Fibroblast of lung (primary cell): ENCODE data around the gene UBE2M. TPM values are rescaled to one million over a fixed set of nuclear protein-coding genes. Genes with fewer than 3 reads are reported as not detected.
"Not testable (repeated sequence)": the region's sequence is repeated elsewhere in the genome, so short reads cannot be mapped to it uniquely, and the experiment has no call there.

ENCODE experiments used
- DNase-seq, 2 donors: peaks; one replicate each; pipeline versions ENCODE4 v3.0.0 to v3.0.0-alpha.2; 2010; ENCODE audit warnings: low read depth in 2 of 2
- H2AFZ ChIP-seq: 2 replicates; pipeline ENCODE4 v1.5.1; 2012; ENCODE audit warnings: low read length, control low read depth, inconsistent platforms
- H3K27ac ChIP-seq: 2 replicates; pipeline ENCODE4 v1.5.1; 2011; ENCODE audit warnings: low read length, control low read depth; ENCODE audit not compliant: insufficient read depth
- H3K27me3 ChIP-seq: 2 replicates; pipeline ENCODE4 v1.5.1; 2011; ENCODE audit warnings: mild to moderate bottlenecking, low read length; ENCODE audit not compliant: control insufficient read depth, insufficient read depth
- H3K36me3 ChIP-seq: 2 replicates; pipeline ENCODE4 v1.5.1; 2011; ENCODE audit warnings: low read length; ENCODE audit not compliant: control insufficient read depth, insufficient read depth
- H3K4me1 ChIP-seq: 2 replicates; pipeline ENCODE4 v1.5.1; 2011; ENCODE audit warnings: low read length; ENCODE audit not compliant: control insufficient read depth, insufficient read depth; ENCODE audit errors: extremely low read depth
- H3K4me2 ChIP-seq: 2 replicates; pipeline ENCODE4 v1.5.1; 2011; ENCODE audit warnings: low read length, control low read depth; ENCODE audit not compliant: insufficient read depth; ENCODE audit errors: extremely low read depth
- H3K4me3 ChIP-seq, 4 experiments: fragments of 200-600 bp in 1 of 4; sonication (generic) in 1 of 4; replicated peaks in 1 of 4; 2 replicates each; pipeline ENCODE4 v1.5.1; 2011 to 2016; ENCODE audit warnings: low read length in 4 of 4, low read depth in 3 of 4, mild to moderate bottlenecking in 3 of 4, control low read depth in 2 of 4, inconsistent platforms in 1 of 4, mixed read lengths in 1 of 4; ENCODE audit not compliant: insufficient read depth in 1 of 4; ENCODE audit errors: control extremely low read depth in 1 of 4
- H3K79me2 ChIP-seq: 2 replicates; pipeline ENCODE4 v1.5.1; 2012; ENCODE audit warnings: mild to moderate bottlenecking, low read length, inconsistent platforms; ENCODE audit not compliant: control insufficient read depth, insufficient read depth
- H3K9ac ChIP-seq: 2 replicates; pipeline ENCODE4 v1.5.1; 2011; ENCODE audit warnings: mild to moderate bottlenecking, low read length, control low read depth; ENCODE audit not compliant: insufficient read depth
- H3K9me3 ChIP-seq: 2 replicates; pipeline ENCODE4 v1.5.1; 2012; ENCODE audit warnings: low read depth, low read length; ENCODE audit not compliant: control insufficient read depth, insufficient read depth
- H4K20me1 ChIP-seq: 2 replicates; pipeline ENCODE4 v1.5.1; 2011; ENCODE audit warnings: low read length; ENCODE audit not compliant: control insufficient read depth, insufficient read depth; ENCODE audit errors: extremely low read depth
- EZH2 ChIP-seq: IDR thresholded peaks from 2 replicates; pipeline ENCODE4 v1.5.1; 2012; ENCODE audit warnings: low read length, control low read depth, mild to moderate bottlenecking; ENCODE audit errors: missing control alignments
- polyA plus RNA-seq, 2 donors: library from polyadenylated mRNA; depleted of rRNA in 1 of 2; stranded (reverse) in 1 of 2; unstranded in 1 of 2; fragments of >200 nt; gene quantifications; 2 replicates each; pipeline ENCODE4 v1.2.1, GENCODE V29; 2011 to 2012; ENCODE audit warnings: missing spikeins in 1 of 2
- total RNA-seq: library from RNA; depleted of rRNA; stranded (reverse); fragments of >200 nt; gene quantifications from 2 replicates; pipeline ENCODE4 v1.2.1, GENCODE V29; 2014
- TF ChIP-seq, protein P1 (sequence below), 2 donors: IDR thresholded peaks in 1 of 2; conservative IDR thresholded peaks in 1 of 2; 1 replicate in 1 of 2; 2 replicates in 1 of 2; pipeline ENCODE4 v1.5.1; 2011 to 2012; ENCODE audit warnings: low read length in 2 of 2, control low read depth in 1 of 2, inconsistent platforms in 1 of 2, low read depth in 1 of 2, mild to moderate bottlenecking in 1 of 2

UBE2M gene
- total and polyA plus RNA-seq, 2 donors (not counting 1 experiment from before 2014, with no cell fraction given) = 73.6 to 73.7 TPM

DNA sequence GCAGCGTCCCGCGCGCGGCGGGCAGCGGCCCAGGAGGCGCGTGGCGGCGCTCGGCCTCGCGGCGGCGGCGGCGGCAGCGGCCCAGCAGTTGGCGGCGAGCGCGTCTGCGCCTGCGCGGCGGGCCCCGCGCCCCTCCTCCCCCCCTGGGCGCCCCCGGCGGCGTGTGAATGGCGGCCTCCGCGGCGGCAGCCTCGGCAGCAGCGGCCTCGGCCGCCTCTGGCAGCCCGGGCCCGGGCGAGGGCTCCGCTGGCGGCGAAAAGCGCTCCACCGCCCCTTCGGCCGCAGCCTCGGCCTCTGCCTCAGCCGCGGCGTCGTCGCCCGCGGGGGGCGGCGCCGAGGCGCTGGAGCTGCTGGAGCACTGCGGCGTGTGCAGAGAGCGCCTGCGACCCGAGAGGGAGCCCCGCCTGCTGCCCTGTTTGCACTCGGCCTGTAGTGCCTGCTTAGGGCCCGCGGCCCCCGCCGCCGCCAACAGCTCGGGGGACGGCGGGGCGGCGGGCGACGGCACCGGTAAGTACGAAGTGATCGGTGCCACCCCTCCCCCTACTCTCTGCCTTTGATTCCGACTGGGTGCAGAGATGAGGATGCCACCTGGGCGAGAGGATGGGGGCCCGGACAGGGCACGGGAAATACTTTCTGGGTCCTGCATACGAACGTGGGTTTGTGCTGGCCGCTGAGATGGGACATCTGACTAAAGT, 13.7 kb downstream of the UBE2M start:
- H3K27me3 ChIP-seq = no peaks in the 10 kb centered on the region
- peak overlapping the region; percentile 85 for H3K9ac ChIP-seq
- peak overlapping the region; percentile 90 to 96 (median 94) for H3K4me3 ChIP-seq
- no peaks in the 10 kb centered on the region for H3K9me3 ChIP-seq
- H4K20me1 ChIP-seq = peaks cover 7% of the 10 kb centered on the region
- peak overlapping the region; percentile 72 for H3K4me2 ChIP-seq
- H3K4me1 ChIP-seq = peaks cover 9% of the 10 kb centered on the region
- no peak overlapping the region for H2AFZ ChIP-seq
- peaks cover 50% of the 10 kb centered on the region for H3K79me2 ChIP-seq
- peak overlapping the region; percentile 96 for H3K27ac ChIP-seq
- TF ChIP-seq, protein P1, sequence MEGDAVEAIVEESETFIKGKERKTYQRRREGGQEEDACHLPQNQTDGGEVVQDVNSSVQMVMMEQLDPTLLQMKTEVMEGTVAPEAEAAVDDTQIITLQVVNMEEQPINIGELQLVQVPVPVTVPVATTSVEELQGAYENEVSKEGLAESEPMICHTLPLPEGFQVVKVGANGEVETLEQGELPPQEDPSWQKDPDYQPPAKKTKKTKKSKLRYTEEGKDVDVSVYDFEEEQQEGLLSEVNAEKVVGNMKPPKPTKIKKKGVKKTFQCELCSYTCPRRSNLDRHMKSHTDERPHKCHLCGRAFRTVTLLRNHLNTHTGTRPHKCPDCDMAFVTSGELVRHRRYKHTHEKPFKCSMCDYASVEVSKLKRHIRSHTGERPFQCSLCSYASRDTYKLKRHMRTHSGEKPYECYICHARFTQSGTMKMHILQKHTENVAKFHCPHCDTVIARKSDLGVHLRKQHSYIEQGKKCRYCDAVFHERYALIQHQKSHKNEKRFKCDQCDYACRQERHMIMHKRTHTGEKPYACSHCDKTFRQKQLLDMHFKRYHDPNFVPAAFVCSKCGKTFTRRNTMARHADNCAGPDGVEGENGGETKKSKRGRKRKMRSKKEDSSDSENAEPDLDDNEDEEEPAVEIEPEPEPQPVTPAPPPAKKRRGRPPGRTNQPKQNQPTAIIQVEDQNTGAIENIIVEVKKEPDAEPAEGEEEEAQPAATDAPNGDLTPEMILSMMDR (conservative IDR thresholded peaks at IDR 0.05 in 1 of 2, IDR thresholded peaks at IDR 0.05 in 1 of 2; ENCODE audit: low read depth in 1 of 2, low read length in 2 of 2) = no peak
- TF ChIP-seq EZH2 = no peak
- peak; percentile 32 to 52 for DNase-seq
- H3K36me3 ChIP-seq = peaks cover 27% of the 10 kb centered on the region

DNA sequence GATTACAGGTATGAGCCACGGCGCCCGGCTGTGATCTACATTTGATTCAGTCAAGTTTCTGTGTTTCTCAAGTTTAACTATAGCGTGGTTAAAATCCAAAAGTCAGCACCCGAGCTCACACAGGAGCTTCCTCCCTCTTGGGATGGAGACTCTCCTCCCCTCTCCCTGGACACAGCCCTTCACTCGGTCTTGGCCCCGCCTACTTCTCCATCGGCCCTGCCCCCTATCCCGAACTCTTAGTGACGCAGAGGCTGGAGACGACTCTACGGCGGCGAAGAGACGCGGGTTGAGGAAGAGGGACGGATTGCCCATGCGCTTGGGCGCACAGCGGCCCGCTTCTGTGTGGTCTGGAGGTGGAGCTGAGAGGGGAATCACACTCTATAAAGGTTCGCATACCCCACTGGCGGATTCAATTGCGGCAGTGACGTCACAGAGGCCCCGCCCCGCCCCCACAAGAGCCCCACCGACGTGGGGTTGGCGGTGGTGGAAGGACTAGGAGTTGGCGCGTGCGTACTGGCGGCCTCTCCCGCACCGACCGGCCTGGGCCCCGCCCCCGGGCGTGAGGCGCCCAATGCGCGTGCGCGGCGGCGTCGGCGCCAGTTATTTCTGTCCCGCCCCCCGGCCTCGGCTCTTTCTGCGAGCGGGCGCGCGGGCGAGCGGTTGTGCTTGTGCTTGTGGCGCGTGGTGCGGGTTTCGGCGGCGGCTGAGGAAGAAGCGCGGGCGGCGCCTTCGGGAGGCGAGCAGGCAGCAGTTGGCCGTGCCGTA, 14.4 kb downstream of the UBE2M start, which contains the start of gene TRIM28:
TSS of gene TRIM28 (plus strand) at position 239 of the 765 bp plus-strand sequence. CDS start 694 bp downstream, outside the sequence.
- peak within 1 kb of the TSS; percentile 75 for H3K4me2 ChIP-seq
- peak within 1 kb of the TSS; percentile 85 for H3K9ac ChIP-seq
- H3K79me2 ChIP-seq = peaks cover 43% of the 10 kb centered on the region
- DNase-seq = peak; percentile 99
- H3K9me3 ChIP-seq = no peaks in the 10 kb centered on the region
- no peak for TF ChIP-seq EZH2
- TF ChIP-seq, protein P1 (conservative IDR thresholded peaks at IDR 0.05 in 1 of 2, IDR thresholded peaks at IDR 0.05 in 1 of 2; ENCODE audit: low read depth in 1 of 2, low read length in 2 of 2) = no peak
- H3K27ac ChIP-seq = peak within 1 kb of the TSS; percentile 96
- H3K36me3 ChIP-seq = peaks cover 20% of the 10 kb centered on the region
- H3K4me3 ChIP-seq = peak within 1 kb of the TSS; percentile 90 to 96 (median 94)
- peak within 1 kb of the TSS; percentile 73 for H2AFZ ChIP-seq
- peaks cover 7% of the 10 kb centered on the region for H4K20me1 ChIP-seq
- H3K4me1 ChIP-seq = peaks cover 9% of the 10 kb centered on the region
- H3K27me3 ChIP-seq = peaks cover 6% of the 10 kb centered on the region

DNA sequence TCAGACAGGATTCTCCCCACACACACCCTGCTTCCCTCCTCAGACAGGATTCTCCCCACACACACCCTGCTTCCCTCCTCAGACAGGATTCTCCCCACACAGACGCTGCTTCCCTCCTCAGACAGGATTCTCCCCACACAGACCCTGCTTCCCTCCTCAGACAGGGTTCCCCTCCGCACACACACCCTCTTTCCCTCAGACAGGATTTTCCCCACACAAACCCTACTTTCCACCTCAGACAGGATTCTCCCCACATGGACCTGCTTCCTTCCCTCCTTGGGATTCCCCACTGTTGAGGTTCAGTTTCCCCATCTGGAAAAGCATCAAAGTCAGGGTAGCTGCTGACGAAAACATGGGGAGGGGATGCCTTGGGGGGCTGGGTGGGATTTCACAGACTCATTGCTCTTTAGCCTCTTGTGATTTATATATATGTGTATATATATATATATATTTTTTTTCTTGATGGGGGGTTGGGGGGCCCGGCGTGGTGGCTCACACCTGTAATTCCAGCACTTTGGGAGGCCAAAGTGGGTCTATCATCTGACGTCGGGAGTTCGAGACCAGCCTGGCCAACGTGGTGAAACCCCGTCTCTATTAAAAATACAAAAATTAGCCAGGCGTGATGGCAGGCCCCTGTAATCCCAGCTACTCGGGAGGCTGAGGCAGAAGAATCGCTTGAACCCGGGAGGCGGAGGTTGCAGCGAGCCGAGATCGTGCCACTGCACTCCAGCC, 15.6 kb downstream of the UBE2M start:
- peaks cover 32% of the 10 kb centered on the region for H3K79me2 ChIP-seq
- not testable (repeated sequence) for DNase-seq, H3K9me3 ChIP-seq, H4K20me1 ChIP-seq, H3K4me1 ChIP-seq, H2AFZ ChIP-seq, H3K4me3 ChIP-seq, H3K4me2 ChIP-seq, H3K9ac ChIP-seq
- peaks cover 18% of the 10 kb centered on the region for H3K27me3 ChIP-seq
- H3K27ac ChIP-seq = peak overlapping the region; percentile 96
- peaks cover 11% of the 10 kb centered on the region for H3K36me3 ChIP-seq

DNA sequence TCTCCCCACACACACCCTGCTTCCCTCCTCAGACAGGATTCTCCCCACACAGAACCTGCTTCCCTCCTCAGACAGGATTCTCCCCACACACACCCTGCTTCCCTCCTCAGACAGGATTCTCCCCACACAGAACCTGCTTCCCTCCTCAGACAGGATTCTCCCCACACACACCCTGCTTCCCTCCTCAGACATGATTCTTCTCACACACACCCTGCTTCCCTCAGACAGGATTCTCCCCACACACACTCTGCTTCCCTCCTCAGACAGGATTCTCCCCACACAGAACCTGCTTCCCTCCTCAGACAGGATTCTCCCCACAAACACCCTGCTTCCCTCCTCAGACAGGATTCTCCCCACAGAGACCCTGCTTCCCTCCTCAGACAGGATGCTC, 19.2 kb downstream of the UBE2M start:
- H3K4me1 ChIP-seq = not testable (repeated sequence)
- H3K27me3 ChIP-seq = peaks cover 27% of the 10 kb centered on the region

More for the DNA sequence above, 19.2 kb downstream of the UBE2M start:
- H3K4me3 ChIP-seq, H3K9me3 ChIP-seq, H3K9ac ChIP-seq, H3K27ac ChIP-seq, H3K4me2 ChIP-seq, DNase-seq, H2AFZ ChIP-seq, H4K20me1 ChIP-seq, H3K79me2 ChIP-seq, H3K36me3 ChIP-seq: not testable (repeated sequence)
